ENCODE results near the gene PPP1CA. TPM values are rescaled to one million over a fixed set of nuclear protein-coding genes. Genes with fewer than 3 reads are reported as not detected.
A peak's percentile ranks its signal among the peaks of the same experiment; 100 is the strongest.

The PPP1CA gene
- total RNA-seq, 4 donors from 2014 or later, result 146 to 202 (median 185) TPM

- H3K4me1 ChIP-seq, result peaks cover 25 to 51% (median 27%) of the 10 kb centered on the region in 3 donors
- peaks cover 8 to 18% (median 12%) of the 10 kb centered on the region in 3 donors for H3K36me3 ChIP-seq
- H3K4me3 ChIP-seq, result no peak overlapping the region
- no peak for TF ChIP-seq CTCF (IDR thresholded peaks at IDR 0.05)
- H3K27ac ChIP-seq, result no peak overlapping the region
- H3K27me3 ChIP-seq, result no peaks in the 10 kb centered on the region
- no peaks in the 10 kb centered on the region for H3K9me3 ChIP-seq
- no peak for DNase-seq
- intact Hi-C loops (cut with DNase I), result no loop called here
- WGBS, 2 donors, result 60 to 86% methylated on average over 4 to 5 of the region's 5 CpGs
These were observed 43.9 kb upstream of the PPP1CA start for GRCh38 chr11:67445515-67445914.

- Histone ChIP-seq H3K27ac (peak overlapping the region; percentile 92 to 96 (median 95)), H3K9me3 (no peaks in the 10 kb centered on the region), H3K4me1 (peaks cover 39 to 67% (median 40%) of the 10 kb centered on the region in 3 donors), H3K4me3 (peak overlapping the region; percentile 67 to 94 (median 83)), H3K27me3 (no peaks in the 10 kb centered on the region), H3K36me3 (peaks cover 15 to 46% (median 20%) of the 10 kb centered on the region in 3 donors)
- WGBS, 2 donors, result 90% methylated on average over 4 of the region's 45 CpGs; no CpG with 5 or more reads in 1 of the 2 donors
- TF ChIP-seq CTCF (IDR thresholded peaks at IDR 0.05) (no peak), POLR2A (IDR thresholded peaks at IDR 0.05) (no peak)
- intact Hi-C loops (cut with DNase I), result no loop called here
- no peak for DNase-seq
These were observed 41.1 kb upstream of the PPP1CA start for GRCh38 chr11:67442504-67443404.

GRCh38 chr11:67441731-67442351, 40.2 kb upstream of the PPP1CA start:
- Histone ChIP-seq H3K4me3 (peak overlapping the region in 2 of 4 donors; percentile 89 to 94), H3K27ac (peak overlapping the region in 2 of 4 donors; percentile 96), H3K9me3 (no peaks in the 10 kb centered on the region), H3K27me3 (no peaks in the 10 kb centered on the region), H3K36me3 (peaks cover 17 to 55% (median 22%) of the 10 kb centered on the region in 3 donors), H3K4me1 (peaks cover 39 to 75% (median 40%) of the 10 kb centered on the region in 3 donors)
- intact Hi-C loops (cut with DNase I), result no loop called here
- no peak for DNase-seq
- no peak for TF ChIP-seq CTCF (IDR thresholded peaks at IDR 0.05)
- no peak for TF ChIP-seq POLR2A (IDR thresholded peaks at IDR 0.05)
- 40 to 88% methylated on average over 2 to 3 of the region's 28 CpGs for WGBS, 2 donors

- H3K27me3 ChIP-seq, result no peaks in the 10 kb centered on the region
- no peak for DNase-seq
- intact Hi-C loops (cut with DNase I), result no loop called here
- H3K4me1 ChIP-seq, result peaks cover 39 to 82% (median 47%) of the 10 kb centered on the region in 3 donors
- H3K36me3 ChIP-seq, result peaks cover 19 to 60% (median 22%) of the 10 kb centered on the region in 3 donors
- H3K4me3 ChIP-seq, result no peak overlapping the region
- TF ChIP-seq CTCF (IDR thresholded peaks at IDR 0.05) (no peak), POLR2A (IDR thresholded peaks at IDR 0.05) (no peak)
- WGBS, 2 donors, result 78 to 87% methylated on average over 5 to 8 of the region's 21 CpGs
- peak overlapping the region in 3 of 4 donors; percentile 53 to 84 (median 79) for H3K27ac ChIP-seq
- no peaks in the 10 kb centered on the region for H3K9me3 ChIP-seq
These were observed 39.5 kb upstream of the PPP1CA start for GRCh38 chr11:67441098-67441563.
